ENCODE measurements around the gene C2orf69.

Gene C2orf69

GRCh38 chr2:199914372-199914958, 3.4 kb downstream of the C2orf69 start:
- DNase-seq: peak in 1 of 5 experiments; percentile 19

- no peak for DNase-seq
These were observed 5.9 kb downstream of the C2orf69 start for GRCh38 chr2:199916980-199917379.

GRCh38 chr2:199922856-199923255, 11.8 kb downstream of the C2orf69 start:
- DNase-seq: no peak

- DNase-seq: no peak
These were observed 12.8 kb downstream of the C2orf69 start for GRCh38 chr2:199923924-199924323.

GRCh38 chr2:199926806-199927205, 15.7 kb downstream of the C2orf69 start:
- DNase-seq: no peak

GRCh38 chr2:199928226-199928625, 17.1 kb downstream of the C2orf69 start:
- DNase-seq: no peak

- DNase-seq: no peak
These were observed 17.5 kb downstream of the C2orf69 start for GRCh38 chr2:199928626-199929025.

GRCh38 chr2:199929262-199929661, 18.2 kb downstream of the C2orf69 start:
- no peak for DNase-seq

GRCh38 chr2:199932312-199932855, 21.3 kb downstream of the C2orf69 start:
- DNase-seq: no peak

- DNase-seq: peak in 1 of 5 experiments; percentile 58
These were observed 22.4 kb downstream of the C2orf69 start for GRCh38 chr2:199933466-199933865.

- DNase-seq: no peak
These were observed 25.5 kb downstream of the C2orf69 start for GRCh38 chr2:199936554-199936953.

GRCh38 chr2:199940373-199940772, 29.3 kb downstream of the C2orf69 start:
- DNase-seq: peak in 1 of 5 experiments; percentile 58

- DNase-seq: no peak
These were observed 32.3 kb downstream of the C2orf69 start for GRCh38 chr2:199943373-199943772.

- DNase-seq: no peak
These were observed 35.1 kb downstream of the C2orf69 start for GRCh38 chr2:199946196-199946595.

- DNase-seq: no peak
These were observed 35.7 kb downstream of the C2orf69 start for GRCh38 chr2:199946836-199947235.

- DNase-seq: peak in 1 of 5 experiments; percentile 72
These were observed 39.3 kb downstream of the C2orf69 start for GRCh38 chr2:199950396-199950795.

GRCh38 chr2:199951023-199951422, 39.9 kb downstream of the C2orf69 start:
- DNase-seq: peak in 1 of 5 experiments; percentile 69

GRCh38 chr2:199955007-199955338, 43.9 kb downstream of the C2orf69 start:
- no peak for DNase-seq

- peak; percentile 54 to 84 (median 69) for DNase-seq
These were observed 44.4 kb downstream of the C2orf69 start, which contains the start of the genes MAIP1 and TYW5 for GRCh38 chr2:199955339-199956061. Gene MAIP1 (plus strand): TSS chr2:199955582. CDS start chr2:199955799, 217 bp downstream. Gene TYW5 (minus strand): TSS chr2:199955491. CDS start chr2:199955470, 21 bp downstream.

GRCh38 chr2:199956062-199956380, 44.9 kb downstream of the C2orf69 start:
- DNase-seq: no peak

- no peak for DNase-seq
These were observed 46.9 kb downstream of the C2orf69 start for GRCh38 chr2:199958014-199958413.

- peak in 1 of 5 experiments; percentile 45 for DNase-seq
These were observed 51.1 kb downstream of the C2orf69 start for GRCh38 chr2:199962203-199962602.

- DNase-seq: no peak
These were observed 55.3 kb downstream of the C2orf69 start for GRCh38 chr2:199966405-199966804.

GRCh38 chr2:199966976-199967375, 55.9 kb downstream of the C2orf69 start:
- no peak for DNase-seq
